Heart left ventricle (tissue), 16 donors: ENCODE measurements around the gene UBL3. TPM values are rescaled to one million over a fixed set of nuclear protein-coding genes. Genes with fewer than 3 reads are reported as not detected.

Source experiments
- ATAC-seq, 4 donors: fragments of 200-7000 bp; cut with Tn5 transposase; one replicate each; pipeline ENCODE4 v1.9.1; 2020 to 2022; ENCODE audit warnings: moderate library complexity in 4 of 4, mild to moderate bottlenecking in 3 of 4, moderate number of reproducible peaks in 1 of 4
- DNase-seq, 5 donors: peaks; one replicate each; pipeline ENCODE4 v3.0.0-alpha.2; 2020
- H3K27ac ChIP-seq, 12 donors: fragments of 200-600 bp; sonication (generic) in 4 of 12; one replicate each; pipeline versions ENCODE4 v1.5.0 to v1.8.0; 2016 to 2022; ENCODE audit warnings: mild to moderate bottlenecking in 2 of 12
- H3K27me3 ChIP-seq, 9 donors: fragments of 200-600 bp; sonication (generic) in 2 of 9; one replicate each; pipeline versions ENCODE4 v1.5.1 to v1.8.0; 2016 to 2022; ENCODE audit warnings: mild to moderate bottlenecking in 3 of 9
- H3K36me3 ChIP-seq, 9 donors: fragments of 200-600 bp; sonication (generic) in 2 of 9; one replicate each; pipeline versions ENCODE4 v1.5.0 to v1.8.0; 2018 to 2022; ENCODE audit warnings: mild to moderate bottlenecking in 2 of 9
- H3K4me1 ChIP-seq, 12 donors: fragments of 200-600 bp; sonication (generic) in 4 of 12; one replicate each; pipeline versions ENCODE4 v1.5.0 to v1.8.0; 2016 to 2022; ENCODE audit warnings: mild to moderate bottlenecking in 3 of 12
- H3K4me3 ChIP-seq, 12 donors: fragments of 200-600 bp; sonication (generic) in 4 of 12; one replicate each; pipeline versions ENCODE4 v1.5.0 to v1.8.0; 2017 to 2022; ENCODE audit warnings: mild to moderate bottlenecking in 9 of 12, moderate library complexity in 4 of 12
- H3K9me3 ChIP-seq, 12 donors: fragments of 200-600 bp; sonication (generic) in 4 of 12; one replicate each; pipeline versions ENCODE4 v1.5.0 to v1.8.0; 2016 to 2022; ENCODE audit warnings: mild to moderate bottlenecking in 1 of 12
- POLR2A ChIP-seq, 2 donors: fragments of 450-650 bp; IDR thresholded peaks; one replicate each; pipeline ENCODE4 v1.6.1; 2017; ENCODE audit warnings: antibody characterized with exemption in 2 of 2, mild to moderate bottlenecking in 2 of 2, moderate library complexity in 2 of 2
- WGBS, 4 donors: extraction: QIAGEN DNeasy Blood & Tissue Kit in 2 of 4; methylation state at CpG; one replicate each; pipeline versions ENCODE4 v1.1.5 to v1.1.7; 2013 to 2018; 5-methylcytosine and 5-hydroxymethylcytosine counted together
- intact Hi-C, 10 donors: fragments of 100-400 bp; cut with DNase I; formaldehyde crosslinking; loops; one replicate each; pipeline versions ENCODE4 v1.11.1 to v1.14.2; 2022
- polyA plus RNA-seq, 2 donors: library from polyadenylated mRNA; stranded (reverse); fragments of 200-250 nt; gene quantifications; one replicate each; pipeline ENCODE4 v1.2.3, GENCODE V29; 2013
- total RNA-seq, 9 donors: library from RNA; depleted of rRNA in 2 of 9; stranded (reverse); fragments of >200 nt in 2 of 9; fragmentation: NEBNext Ultra II Directional in 3 of 9; extraction: Animal tissue kit (Norgen Biotek cat#: 25700) in 3 of 9; gene quantifications; one replicate each; pipeline versions ENCODE4 v1.1.0 to v1.2.4, GENCODE V29; 2016 to 2023
- TF ChIP-seq, protein P1 (sequence below), 12 donors: fragments of 200-600 bp; sonication (generic) in 4 of 12; IDR thresholded peaks; one replicate each; pipeline versions ENCODE4 v1.5.0 to v1.8.0; 2018 to 2022; ENCODE audit warnings: antibody characterized with exemption in 12 of 12, mild to moderate bottlenecking in 5 of 12
- donor health status: ischemic (EF 13 %, LVEDD 7.1; RV severe dilation, severe dysfunction).
- donor health status: healthy with polysubstance abuse.
- donor health status: DM: no; HTN: yes; CAD: no.
- donor health status: DM: no; HTN: no; CAD: no.
- donor health status: ischemic (EF 25% LVEDD 6.9; RV normal size, moderate dysfunction).
- donor health status: ischemic (EF 25% LVEDD 5.7; RV mildly dilated, moderate dysfunction).
- donor health status: healthy.
- donor health status: DM: yes; HTN: yes; CAD: no.
- donor health status: ischemic (EF 35%, LVEDD 5.7; RV mildly dilated, moderate dysfunction).
- donor health status: nonischemic (EF 11% LVEDD 7.7; RV severe dilation, severe dysfunction).
- donor health status: DM: yes; HTN: yes; CAD: no.
- donor health status: PGD.
- donor health status: ischemic (EF 29% LVEDD 5.4; RV normal size, mild dysfunction).
- donor health status: nonischemic (EF 23%, LVEDD 6.1; RV moderate dilation, normal function).

Gene UBL3
- total and polyA plus RNA-seq, 11 donors, result 9.1 to 27.7 (median 20.6) TPM

DNA sequence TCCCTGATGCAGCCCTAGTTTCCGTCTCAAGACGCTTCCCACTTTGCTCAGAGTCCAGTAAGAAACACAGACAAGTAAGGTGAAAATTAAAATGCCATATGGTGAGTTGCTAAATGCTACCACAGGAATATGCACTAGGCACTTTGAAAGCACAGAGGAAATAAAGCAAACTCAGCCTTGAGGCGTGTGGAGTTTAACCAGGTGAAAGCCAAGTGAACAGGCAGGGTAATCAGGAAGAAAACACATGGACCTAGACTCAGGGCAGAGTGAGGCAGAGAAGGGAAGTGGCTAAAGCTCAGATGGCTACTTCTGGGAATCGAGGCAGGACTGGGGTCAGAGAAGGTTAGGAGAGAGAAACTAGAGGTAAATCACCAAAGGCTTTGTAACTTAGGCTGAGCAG lies 5.4 kb upstream of the UBL3 start:
- ATAC-seq (no peak), DNase-seq (no peak)
- H3K4me3 ChIP-seq, result no peak overlapping the region
- no peaks in the 10 kb centered on the region for H3K9me3 ChIP-seq
- intact Hi-C loops, result loop anchor here in 1 of 10 donors (10.0 kb wide), 1 partner anchor 69 kb away; no protein-coding TSS in a partner anchor
- 58 to 72% (median 64%) methylated on average over 4 of the region's 4 CpGs for WGBS, 4 donors
- no peaks in the 10 kb centered on the region for H3K36me3 ChIP-seq
- TF ChIP-seq POLR2A (IDR thresholded peaks at IDR 0.05), result no peak
- TF ChIP-seq, protein P1, sequence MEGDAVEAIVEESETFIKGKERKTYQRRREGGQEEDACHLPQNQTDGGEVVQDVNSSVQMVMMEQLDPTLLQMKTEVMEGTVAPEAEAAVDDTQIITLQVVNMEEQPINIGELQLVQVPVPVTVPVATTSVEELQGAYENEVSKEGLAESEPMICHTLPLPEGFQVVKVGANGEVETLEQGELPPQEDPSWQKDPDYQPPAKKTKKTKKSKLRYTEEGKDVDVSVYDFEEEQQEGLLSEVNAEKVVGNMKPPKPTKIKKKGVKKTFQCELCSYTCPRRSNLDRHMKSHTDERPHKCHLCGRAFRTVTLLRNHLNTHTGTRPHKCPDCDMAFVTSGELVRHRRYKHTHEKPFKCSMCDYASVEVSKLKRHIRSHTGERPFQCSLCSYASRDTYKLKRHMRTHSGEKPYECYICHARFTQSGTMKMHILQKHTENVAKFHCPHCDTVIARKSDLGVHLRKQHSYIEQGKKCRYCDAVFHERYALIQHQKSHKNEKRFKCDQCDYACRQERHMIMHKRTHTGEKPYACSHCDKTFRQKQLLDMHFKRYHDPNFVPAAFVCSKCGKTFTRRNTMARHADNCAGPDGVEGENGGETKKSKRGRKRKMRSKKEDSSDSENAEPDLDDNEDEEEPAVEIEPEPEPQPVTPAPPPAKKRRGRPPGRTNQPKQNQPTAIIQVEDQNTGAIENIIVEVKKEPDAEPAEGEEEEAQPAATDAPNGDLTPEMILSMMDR (IDR thresholded peaks at IDR 0.05), result no peak
- H3K4me1 ChIP-seq, result peaks cover 0 to 11% (median 2%) of the 10 kb centered on the region in 12 donors
- no peaks in the 10 kb centered on the region for H3K27me3 ChIP-seq
- no peak overlapping the region for H3K27ac ChIP-seq

DNA sequence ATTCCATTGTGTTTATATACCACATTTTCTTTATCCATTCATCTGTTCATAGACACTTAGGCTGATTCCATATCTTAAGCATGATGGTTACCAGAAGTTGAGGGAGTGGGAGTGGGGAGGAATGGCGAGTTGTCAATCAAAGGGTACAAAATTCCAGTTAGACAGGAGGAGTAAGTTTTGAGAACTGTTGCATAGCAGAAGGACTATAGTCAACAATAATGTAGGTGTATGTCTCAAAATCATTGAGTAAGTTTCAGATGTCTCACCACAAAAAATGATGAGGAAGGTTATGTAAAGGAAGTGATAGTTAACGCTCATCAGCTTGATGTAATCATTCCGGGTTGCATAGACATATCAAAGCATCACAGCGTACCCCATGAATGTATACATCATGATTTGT lies 4.6 kb upstream of the UBL3 start:
- Histone ChIP-seq H3K36me3 (no peaks in the 10 kb centered on the region), H3K27me3 (no peaks in the 10 kb centered on the region), H3K4me1 (peaks cover 0 to 12% (median 3%) of the 10 kb centered on the region in 12 donors), H3K4me3 (no peak overlapping the region), H3K27ac (no peak overlapping the region), H3K9me3 (no peaks in the 10 kb centered on the region)
- WGBS, 4 donors, result 94 to 97% (median 96%) methylated on average over 4 of the region's 4 CpGs
- no peak for ATAC-seq
- no peak for DNase-seq
- intact Hi-C loops, result loop anchor here in 1 of 10 donors (10.0 kb wide), 1 partner anchor 70 kb away; no protein-coding TSS in a partner anchor
- TF ChIP-seq, protein P1 (IDR thresholded peaks at IDR 0.05), result no peak
- TF ChIP-seq POLR2A (IDR thresholded peaks at IDR 0.05), result no peak

DNA sequence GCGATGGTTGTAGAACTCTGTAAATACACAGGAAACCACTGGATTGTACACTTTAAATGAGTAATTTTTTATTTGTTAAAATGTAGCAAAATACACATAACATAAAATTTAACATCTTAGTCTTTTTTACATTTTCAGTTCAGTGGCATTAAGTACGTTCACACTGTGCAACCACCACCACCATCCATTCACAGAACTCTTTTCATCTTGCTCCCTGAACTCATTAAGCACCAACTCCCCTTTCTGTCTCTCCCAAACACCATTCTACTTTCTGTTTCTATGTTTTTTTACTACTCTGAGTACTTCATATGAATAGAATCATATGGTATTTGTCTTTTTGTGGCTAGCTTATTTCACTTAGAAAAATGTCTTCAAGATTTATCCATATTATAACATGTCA lies 2.7 kb upstream of the UBL3 start:
- ATAC-seq (no peak), DNase-seq (no peak)
- intact Hi-C loops, result loop anchor here in 4 of 10 donors (5.0 to 10.0 kb wide), 3 partner anchors 69 to 609 kb away; no protein-coding TSS in a partner anchor
- TF ChIP-seq, protein P1 (IDR thresholded peaks at IDR 0.05), result no peak
- TF ChIP-seq POLR2A (IDR thresholded peaks at IDR 0.05), result no peak
- Histone ChIP-seq H3K9me3 (no peaks in the 10 kb centered on the region), H3K27ac (no peak overlapping the region), H3K4me3 (no peak overlapping the region), H3K27me3 (no peaks in the 10 kb centered on the region), H3K4me1 (peaks cover 0 to 12% (median 3%) of the 10 kb centered on the region in 12 donors), H3K36me3 (no peaks in the 10 kb centered on the region)
- 55 to 70% (median 63%) methylated on average over 2 of the region's 2 CpGs for WGBS, 4 donors

DNA sequence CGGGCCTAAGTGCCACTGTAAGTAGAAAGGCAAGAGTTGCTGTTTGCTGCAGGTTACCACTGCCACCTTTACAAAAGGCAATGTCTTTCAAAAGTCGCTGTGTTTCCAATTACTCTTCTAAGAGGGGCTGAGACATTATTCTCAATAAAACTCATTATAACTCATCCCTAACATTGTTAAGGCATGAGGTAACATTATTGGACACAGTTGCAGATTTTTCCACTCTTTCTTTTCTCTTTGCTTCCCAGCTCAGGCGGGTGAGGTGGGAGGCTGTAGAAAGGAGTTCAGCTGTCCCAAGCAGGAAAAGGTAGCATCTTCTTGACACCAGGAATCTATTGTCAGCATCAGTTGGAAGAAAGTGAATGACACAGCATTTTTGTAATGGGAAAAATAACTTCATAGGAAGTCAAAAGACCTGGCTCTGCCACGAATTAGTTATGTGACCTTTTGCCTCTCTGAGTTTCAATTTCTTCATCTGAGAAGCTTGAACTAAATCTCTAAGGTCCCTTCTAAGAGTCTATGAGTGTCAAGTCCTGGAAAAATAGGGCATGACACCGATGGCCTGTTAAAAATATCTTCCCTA lies 2.1 kb upstream of the UBL3 start:
- Histone ChIP-seq H3K27me3 (no peaks in the 10 kb centered on the region), H3K4me1 (peaks cover 0 to 12% (median 3%) of the 10 kb centered on the region in 12 donors), H3K36me3 (no peaks in the 10 kb centered on the region), H3K9me3 (no peaks in the 10 kb centered on the region), H3K4me3 (no peak overlapping the region), H3K27ac (no peak overlapping the region)
- intact Hi-C loops, result loop anchor here in 4 of 10 donors (5.0 to 10.0 kb wide), 3 partner anchors 70 to 610 kb away; no protein-coding TSS in a partner anchor
- no peak for ATAC-seq
- 51 to 63% (median 54%) methylated on average over 5 of the region's 5 CpGs for WGBS, 4 donors
- no peak for DNase-seq
- TF ChIP-seq, protein P1 (IDR thresholded peaks at IDR 0.05), result no peak
- no peak for TF ChIP-seq POLR2A (IDR thresholded peaks at IDR 0.05)
